Endothelial cell of umbilical vein (primary cell): ENCODE results near the gene MGP. TPM values are rescaled to one million over a fixed set of nuclear protein-coding genes. Genes with fewer than 3 reads are reported as not detected.

Experiments
- BruUV-seq: library from RNA; stranded (reverse); fragments of 400-500 nt; replicated peaks from 2 replicates; lab custom pipeline; 2021; lab: Mats Ljungman, UMichigan
- CTCF ChIA-PET: fragments of 300-600, 350-600 bp; sonication (Branson Sonifier 250); formaldehyde crosslinking; loops from one replicate; lab custom pipeline; 2021; ENCODE audit warnings: antibody characterized with exemption, inconsistent platforms; lab: Charles Lee
- POLR2A ChIA-PET: fragments of 300-600, 350-600 bp; sonication (Branson Sonifier 250); formaldehyde crosslinking; loops from one replicate; lab custom pipeline; 2021; ENCODE audit warnings: antibody characterized with exemption, inconsistent platforms; lab: Charles Lee
- DNase-seq: peaks from one replicate; pipeline ENCODE4 v3.0.0-alpha.2; 2011; ENCODE audit warnings: low read depth, low spot score
- FAIRE-seq: peaks from 2 replicates; lab custom pipeline; 2011; peaks lifted over from hg19 to GRCh38; lab: Jason Lieb, UNC
- H2AFZ ChIP-seq: 2 replicates; pipeline ENCODE4 v1.6.0; 2012; ENCODE audit warnings: low read depth, low read length, control low read depth, inconsistent platforms
- H3K27ac ChIP-seq: 2 replicates; pipeline ENCODE4 v1.5.1; 2011; ENCODE audit warnings: low read depth, mild to moderate bottlenecking, control low read depth, low read length, moderate library complexity; ENCODE audit not compliant: insufficient read depth
- H3K27me3 ChIP-seq, 2 experiments: 2 replicates each; pipeline versions ENCODE4 v1.6.0 to v1.6.1; 2011; ENCODE audit warnings: low read length in 2 of 2, mixed read lengths in 1 of 2; ENCODE audit not compliant: control insufficient read depth in 2 of 2, insufficient read depth in 2 of 2
- H3K36me3 ChIP-seq, 2 experiments: 2 replicates in 1 of 2; 3 replicates in 1 of 2; pipeline ENCODE4 v1.5.1; 2011; ENCODE audit warnings: low read length in 2 of 2, mild to moderate bottlenecking in 1 of 2, moderate library complexity in 1 of 2; ENCODE audit not compliant: control insufficient read depth in 2 of 2, insufficient read depth in 2 of 2; ENCODE audit errors: extremely low read depth in 1 of 2
- H3K4me1 ChIP-seq: 3 replicates; pipeline ENCODE4 v1.5.1; 2011; ENCODE audit warnings: mild to moderate bottlenecking, low read length; ENCODE audit not compliant: control insufficient read depth, insufficient read depth; ENCODE audit errors: extremely low read depth
- H3K4me2 ChIP-seq: 2 replicates; pipeline ENCODE4 v1.6.1; 2011; ENCODE audit warnings: low read length, control low read depth, mixed read lengths; ENCODE audit not compliant: insufficient read depth
- H3K4me3 ChIP-seq, 3 experiments: fragments of 200-600 bp in 1 of 3; sonication (generic), shearing (Covaris generic) in 1 of 3; replicated peaks in 1 of 3; 2 replicates each; pipeline ENCODE4 v1.5.1; 2011 to 2016; ENCODE audit warnings: control low read depth in 3 of 3, low read length in 3 of 3, mild to moderate bottlenecking in 2 of 3, inconsistent platforms in 1 of 3, low read depth in 1 of 3, moderate library complexity in 1 of 3; ENCODE audit not compliant: insufficient read depth in 1 of 3
- H3K79me2 ChIP-seq: 2 replicates; pipeline ENCODE4 v1.6.0; 2012; ENCODE audit warnings: low read length, inconsistent platforms; ENCODE audit not compliant: control insufficient read depth, insufficient read depth
- H3K9ac ChIP-seq: replicated peaks from 2 replicates; pipeline ENCODE3; 2011; ENCODE audit warnings: low read length, control low read depth; ENCODE audit not compliant: insufficient read depth; ENCODE audit errors: extremely low read depth
- H3K9me1 ChIP-seq: replicated peaks from 3 replicates; pipeline ENCODE4 v1.6.0; 2011; ENCODE audit warnings: mild to moderate bottlenecking, low read length; ENCODE audit not compliant: control insufficient read depth, insufficient read depth; ENCODE audit errors: extremely low read depth
- H3K9me3 ChIP-seq: replicated peaks from 2 replicates; pipeline ENCODE4 v1.5.1; 2012; ENCODE audit warnings: low read length, inconsistent platforms; ENCODE audit not compliant: control insufficient read depth, insufficient read depth
- H4K20me1 ChIP-seq: replicated peaks from 2 replicates; pipeline ENCODE3; 2011; ENCODE audit warnings: mild to moderate bottlenecking, low read length; ENCODE audit not compliant: control insufficient read depth, insufficient read depth; ENCODE audit errors: extremely low read depth
- CTCF ChIP-seq, 2 donors: IDR thresholded peaks; 1 replicate in 1 of 2; 2 replicates in 1 of 2; pipeline ENCODE4 v1.5.1; 2011; ENCODE audit warnings: low read length in 2 of 2, mild to moderate bottlenecking in 2 of 2, moderate library complexity in 2 of 2, control low read depth in 1 of 2, inconsistent platforms in 1 of 2, low read depth in 1 of 2; ENCODE audit not compliant: insufficient read depth in 1 of 2; ENCODE audit errors: extremely low read depth in 1 of 2
- EZH2 ChIP-seq: IDR thresholded peaks from 2 replicates; pipeline ENCODE4 v1.6.1; 2012; ENCODE audit warnings: borderline replicate concordance, low read depth, mild to moderate bottlenecking, moderate library complexity, low read length, inconsistent platforms; ENCODE audit not compliant: severe bottlenecking
- FOS ChIP-seq: IDR thresholded peaks from 2 replicates; pipeline ENCODE4 v1.6.1; 2011; ENCODE audit warnings: mild to moderate bottlenecking, low read length, moderate library complexity, borderline replicate concordance; ENCODE audit not compliant: insufficient read depth
- MYC ChIP-seq: IDR thresholded peaks from one replicate; pipeline ENCODE4 v1.6.1; 2011; ENCODE audit warnings: mild to moderate bottlenecking, low read depth, low read length
- POLR2AphosphoS5 ChIP-seq: IDR thresholded peaks from 2 replicates; pipeline ENCODE4 v1.6.1; 2012; ENCODE audit warnings: low read depth, mild to moderate bottlenecking, control low read depth, low read length, moderate library complexity; ENCODE audit not compliant: insufficient read depth
- dilution Hi-C: fragments of 300-500 bp; cut with MboI; formaldehyde crosslinking; loops from one replicate; pipeline ENCODE4 v1.15.0; 2019; ENCODE audit warnings: low sequenced_read_pairs; ENCODE audit not compliant: extremely low pct_ligation_motif_present
- intact Hi-C: fragments of 100-400 bp; cut with micrococcal nuclease; formaldehyde crosslinking; loops from one replicate; pipeline ENCODE4 v1.10.0; 2022
- polyA plus RNA-seq, 4 experiments: library from polyadenylated mRNA; depleted of rRNA in 3 of 4; stranded (reverse) in 3 of 4; unstranded in 1 of 4; fragments of >200 nt; gene quantifications; 2 replicates each; pipeline versions ENCODE4 v1.2.1 to v1.2.3, GENCODE V29; 2011 to 2012; ENCODE audit warnings: missing spikeins in 1 of 4
- total RNA-seq: library from RNA; stranded (reverse); gene quantifications from 2 replicates; pipeline ENCODE4 v1.2.3, GENCODE V29; 2021

MGP gene
- total and polyA plus RNA-seq, 2 donors (not counting 3 experiments of a cell fraction or from before 2014, with no cell fraction given) = 284 to 479 TPM

DNA sequence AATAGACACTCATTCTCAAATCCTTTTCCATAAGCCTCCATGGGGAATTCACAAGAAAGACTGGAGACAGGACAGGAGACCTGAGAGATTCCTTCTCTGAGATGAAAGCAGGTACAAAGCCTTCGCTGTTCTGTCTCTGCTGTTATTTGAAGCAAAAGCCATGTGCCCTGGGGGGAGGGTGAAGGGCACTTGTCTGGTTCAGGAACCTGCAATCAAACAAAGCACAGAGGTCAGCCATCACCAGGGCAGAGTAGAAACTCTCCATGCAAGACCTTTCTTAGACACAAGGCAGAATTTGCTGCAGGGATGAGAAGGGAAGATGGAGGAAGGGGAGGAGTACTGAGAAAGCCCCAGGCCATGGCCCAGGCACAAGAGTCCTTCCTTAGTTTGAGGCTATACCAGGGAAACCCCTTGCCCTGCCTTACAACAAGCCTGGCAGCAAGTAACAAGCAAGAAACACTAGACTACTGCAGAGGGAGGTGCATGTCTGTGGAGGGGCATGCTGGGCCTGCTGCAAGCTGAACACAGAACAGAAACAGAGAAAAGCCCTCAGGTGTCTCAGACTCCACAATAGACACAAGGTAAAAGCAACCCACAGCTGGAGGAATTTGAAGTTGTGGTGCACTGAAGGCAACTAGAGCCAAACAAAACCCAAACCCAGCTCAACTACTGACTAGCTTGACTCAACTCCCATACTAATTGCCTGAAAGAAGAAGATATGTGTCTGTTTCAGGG lies 34.6 kb downstream of the MGP start:
- Histone ChIP-seq H3K79me2 (no peaks in the 10 kb centered on the region), H3K27me3 (no peaks in the 10 kb centered on the region), H3K4me3 (no peak overlapping the region), H3K9me1 (no peaks in the 10 kb centered on the region), H2AFZ (no peak overlapping the region), H3K4me2 (no peak overlapping the region), H4K20me1 (no peaks in the 10 kb centered on the region), H3K27ac (no peak overlapping the region), H3K9ac (no peak overlapping the region), H3K36me3 (no peaks in the 10 kb centered on the region), H3K4me1 (peaks cover 37% of the 10 kb centered on the region), H3K9me3 (no peaks in the 10 kb centered on the region)
- no TSS peak for BruUV-seq
- FAIRE-seq = no peak
- POLR2A ChIA-PET = no interaction called here
- CTCF ChIA-PET = interaction anchor here (1.7 to 7.4 kb wide), 2 partner anchors 33 to 144 kb away, joined by 4 to 97 read pairs; no protein-coding TSS in a partner anchor
- dilution Hi-C loops (no loop called here), intact Hi-C loops (no loop called here)
- TF ChIP-seq MYC (no peak), CTCF (IDR thresholded peaks at IDR 0.05; ENCODE audit: extremely low read depth in 1 of 2, insufficient read depth in 1 of 2, low read depth in 1 of 2, low read length in 2 of 2) (no peak), EZH2 (no peak), FOS (no peak), POLR2AphosphoS5 (no peak)
- no peak for DNase-seq
